A673 (cell line): ENCODE results near the gene ITGB6. TPM values are rescaled to one million over a fixed set of nuclear protein-coding genes. Genes with fewer than 3 reads are reported as not detected.
A peak's percentile ranks its signal among the peaks of the same experiment; 100 is the strongest.

ENCODE experiments used
- BruUV-seq: library from RNA; stranded (reverse); fragments of 400-500 nt; replicated peaks from 2 replicates; lab custom pipeline; 2021; lab: Mats Ljungman, UMichigan
- CTCF ChIA-PET: fragments of 300-600 bp; sonication (Branson Sonifier 250); formaldehyde crosslinking; loops from one replicate; lab custom pipeline; 2022; ENCODE audit warnings: antibody characterized with exemption; lab: Charles Lee
- POLR2A ChIA-PET: fragments of 300-600 bp; sonication (Branson Sonifier 250); formaldehyde crosslinking; loops from one replicate; lab custom pipeline; 2022; ENCODE audit warnings: antibody characterized with exemption; ENCODE audit not compliant: low non-redundant PET; lab: Charles Lee
- DNase-seq: peaks from one replicate; pipeline ENCODE4 v3.0.0-alpha.2; 2015; ENCODE audit warnings: low spot score
- H3K27ac ChIP-seq: fragments of 200-600 bp; sonication (generic); 2 replicates; pipeline ENCODE4 v1.5.1; 2016; ENCODE audit warnings: mixed run types, low read depth, mild to moderate bottlenecking, mixed read lengths, antibody characterized with exemption, low read length; ENCODE audit not compliant: poor library complexity, severe bottlenecking
- H3K27me3 ChIP-seq: fragments of 200-600 bp; sonication (generic); replicated peaks from 2 replicates; pipeline ENCODE4 v1.6.1; 2017; ENCODE audit warnings: mixed run types, low read depth, mild to moderate bottlenecking, mixed read lengths, antibody characterized with exemption, low read length; ENCODE audit not compliant: insufficient read depth, poor library complexity
- H3K36me3 ChIP-seq: fragments of 200-600 bp; sonication (generic); 2 replicates; pipeline ENCODE4 v1.6.1; 2016; ENCODE audit warnings: mixed run types, mild to moderate bottlenecking, mixed read lengths, antibody characterized with exemption, low read length; ENCODE audit not compliant: insufficient read depth, poor library complexity, severe bottlenecking
- H3K4me1 ChIP-seq: fragments of 200-600 bp; sonication (generic); 2 replicates; pipeline ENCODE4 v1.6.1; 2017; ENCODE audit warnings: mixed run types, mild to moderate bottlenecking, mixed read lengths, antibody characterized with exemption, low read length; ENCODE audit not compliant: insufficient read depth, poor library complexity, severe bottlenecking
- H3K4me3 ChIP-seq: fragments of 200-600 bp; sonication (generic); 2 replicates; pipeline ENCODE4 v1.5.1; 2016; ENCODE audit warnings: low read depth, mixed run types, mild to moderate bottlenecking, mixed read lengths, low read length; ENCODE audit not compliant: poor library complexity, severe bottlenecking
- H3K9me3 ChIP-seq: fragments of 200-600 bp; sonication (generic); 2 replicates; pipeline ENCODE4 v1.6.1; 2016; ENCODE audit warnings: mixed run types, low read depth, mild to moderate bottlenecking, mixed read lengths, antibody characterized with exemption, low read length; ENCODE audit not compliant: poor library complexity, severe bottlenecking
- CTCF ChIP-seq: fragments of 300-800, 200-600 bp; sonication (generic); conservative IDR thresholded peaks from 2 replicates; pipeline ENCODE4 v1.5.1; 2017; ENCODE audit warnings: low read depth, mild to moderate bottlenecking, antibody characterized with exemption, low read length, moderate library complexity, mixed read lengths
- EZH2 ChIP-seq: fragments of 200-600 bp; sonication (generic); IDR thresholded peaks from 2 replicates; pipeline ENCODE4 v1.6.1; 2017; ENCODE audit warnings: borderline replicate concordance, low read depth, mild to moderate bottlenecking, mixed read lengths, antibody characterized with exemption, low read length; ENCODE audit not compliant: poor library complexity, severe bottlenecking
- intact Hi-C: fragments of 100-400 bp; cut with micrococcal nuclease; formaldehyde crosslinking; loops from one replicate; pipeline ENCODE4 v1.10.0; 2022; ENCODE audit not compliant: unreplicated experiment
- total RNA-seq: library from RNA; stranded (reverse); gene quantifications from 2 replicates; pipeline ENCODE4 v1.2.3, GENCODE V29; 2021

Gene ITGB6
- total RNA-seq, 1 experiment from 2014 or later, result not detected

GRCh38 chr2:160214461-160215445, 14.7 kb upstream of the ITGB6 start:
- DNase-seq, result no peak
- BruUV-seq, result no TSS peak
- intact Hi-C loops, result no loop called here

GRCh38 chr2:160213511-160213910, 13.4 kb upstream of the ITGB6 start:
- H3K4me1 ChIP-seq, result no peaks in the 10 kb centered on the region
- no peak for DNase-seq
- ChIA-PET POLR2A (no interaction called here), CTCF (no interaction called here)
- no peaks in the 10 kb centered on the region for H3K27me3 ChIP-seq
- intact Hi-C loops, result no loop called here
- no peak overlapping the region for H3K4me3 ChIP-seq
- H3K36me3 ChIP-seq, result no peaks in the 10 kb centered on the region
- no peak overlapping the region for H3K27ac ChIP-seq
- TF ChIP-seq EZH2, result no peak
- TF ChIP-seq CTCF, result no peak
- H3K9me3 ChIP-seq, result no peaks in the 10 kb centered on the region
- no TSS peak for BruUV-seq

More at GRCh38 chr2:160214461-160215445, 14.7 kb upstream of the ITGB6 start:
- TF ChIP-seq EZH2, result no peak
- TF ChIP-seq CTCF, result no peak
- Histone ChIP-seq H3K9me3 (no peaks in the 10 kb centered on the region), H3K4me3 (no peak overlapping the region), H3K4me1 (no peaks in the 10 kb centered on the region), H3K27me3 (no peaks in the 10 kb centered on the region), H3K36me3 (no peaks in the 10 kb centered on the region), H3K27ac (no peak overlapping the region)
- CTCF ChIA-PET, result no interaction called here
- POLR2A ChIA-PET, result no interaction called here

- Histone ChIP-seq H3K36me3 (no peaks in the 10 kb centered on the region), H3K4me1 (no peaks in the 10 kb centered on the region), H3K27me3 (no peaks in the 10 kb centered on the region), H3K27ac (no peak overlapping the region), H3K9me3 (no peaks in the 10 kb centered on the region), H3K4me3 (no peak overlapping the region)
- DNase-seq, result peak; percentile 69
- BruUV-seq, result no TSS peak
- POLR2A ChIA-PET, result no interaction called here
- CTCF ChIA-PET, result no interaction called here
- intact Hi-C loops, result no loop called here
- TF ChIP-seq EZH2, result no peak
- peak; percentile 91 for TF ChIP-seq CTCF
Observed at GRCh38 chr2:160210599-160211138, 10.6 kb upstream of the ITGB6 start.
